Upper lobe of right lung (tissue), 1 donor: Measurements from ENCODE around the gene NTM. TPM values are rescaled to one million over a fixed set of nuclear protein-coding genes. Genes with fewer than 3 reads are reported as not detected.

Source experiments
- ATAC-seq: fragments of 200-7000 bp; cut with Tn5 transposase; one replicate; pipeline ENCODE4 v1.9.1; 2020; ENCODE audit warnings: mild to moderate bottlenecking, moderate library complexity
- DNase-seq: peaks from one replicate; pipeline ENCODE4 v3.0.0-alpha.2; 2020
- H3K27ac ChIP-seq: fragments of 200-600 bp; one replicate; pipeline ENCODE4 v1.8.0; 2022
- H3K27me3 ChIP-seq: fragments of 200-600 bp; one replicate; pipeline ENCODE4 v1.8.0; 2022; ENCODE audit warnings: mild to moderate bottlenecking
- H3K36me3 ChIP-seq: fragments of 200-600 bp; one replicate; pipeline ENCODE4 v1.8.0; 2022
- H3K4me1 ChIP-seq: fragments of 200-600 bp; one replicate; pipeline ENCODE4 v1.8.0; 2022
- H3K4me3 ChIP-seq: fragments of 200-600 bp; one replicate; pipeline ENCODE4 v1.8.0; 2022; ENCODE audit warnings: mild to moderate bottlenecking
- H3K9me3 ChIP-seq: fragments of 200-600 bp; one replicate; pipeline ENCODE4 v1.8.0; 2022
- CTCF ChIP-seq: fragments of 200-600 bp; IDR thresholded peaks from one replicate; pipeline ENCODE4 v1.8.0; 2022; ENCODE audit warnings: antibody characterized with exemption
- intact Hi-C: fragments of 100-400 bp; cut with DNase I; formaldehyde crosslinking; loops from one replicate; pipeline ENCODE4 v1.11.0; 2022
- total RNA-seq: library from RNA; stranded (reverse); fragmentation: NEBNext Ultra II Directional; extraction: Animal tissue kit (Norgen Biotek cat#: 25700); gene quantifications from one replicate; pipeline ENCODE4 v1.2.1, GENCODE V29; 2021
- donor health status: DM: no; HTN: yes; CAD: no; lungs with severe emphysema.

The NTM gene
- total RNA-seq, 1 donor from 2014 or later: 3.7 TPM

- Histone ChIP-seq H3K4me1 (no peaks in the 10 kb centered on the region), H3K4me3 (no peak overlapping the region), H3K27me3 (no peaks in the 10 kb centered on the region), H3K9me3 (no peaks in the 10 kb centered on the region), H3K36me3 (no peaks in the 10 kb centered on the region), H3K27ac (no peak overlapping the region)
- no peak for DNase-seq
- no peak for ATAC-seq
- intact Hi-C loops: no loop called here
- no peak for TF ChIP-seq CTCF
Measured at GRCh38 chr11:132237781-132238180, 867.4 kb downstream of the NTM start.

- Histone ChIP-seq H3K27me3 (no peaks in the 10 kb centered on the region), H3K4me1 (no peaks in the 10 kb centered on the region), H3K9me3 (no peaks in the 10 kb centered on the region), H3K27ac (no peak overlapping the region), H3K36me3 (no peaks in the 10 kb centered on the region), H3K4me3 (no peak overlapping the region)
- TF ChIP-seq CTCF: no peak
- no peak for ATAC-seq
- intact Hi-C loops: no loop called here
- no peak for DNase-seq
Measured at GRCh38 chr11:132238331-132238866, 868.0 kb downstream of the NTM start.

GRCh38 chr11:132240374-132240773 is 870.0 kb downstream of the NTM start:
- ATAC-seq (no peak), DNase-seq (no peak)
- Histone ChIP-seq H3K9me3 (no peaks in the 10 kb centered on the region), H3K27me3 (no peaks in the 10 kb centered on the region), H3K4me1 (no peaks in the 10 kb centered on the region), H3K27ac (no peak overlapping the region), H3K4me3 (no peak overlapping the region), H3K36me3 (no peaks in the 10 kb centered on the region)
- intact Hi-C loops: no loop called here
- TF ChIP-seq CTCF: no peak

GRCh38 chr11:132242632-132243031 is 872.2 kb downstream of the NTM start:
- intact Hi-C loops: no loop called here
- DNase-seq (no peak), ATAC-seq (no peak)
- Histone ChIP-seq H3K27ac (no peak overlapping the region), H3K27me3 (no peaks in the 10 kb centered on the region), H3K36me3 (no peaks in the 10 kb centered on the region), H3K9me3 (no peaks in the 10 kb centered on the region), H3K4me3 (no peak overlapping the region), H3K4me1 (no peaks in the 10 kb centered on the region)
- no peak for TF ChIP-seq CTCF

GRCh38 chr11:132244846-132245245 is 874.4 kb downstream of the NTM start:
- Histone ChIP-seq H3K4me3 (no peak overlapping the region), H3K4me1 (no peaks in the 10 kb centered on the region)

More at GRCh38 chr11:132244846-132245245, 874.4 kb downstream of the NTM start:
- H3K27me3 ChIP-seq: no peaks in the 10 kb centered on the region
- no peak overlapping the region for H3K27ac ChIP-seq
- ATAC-seq: no peak
- no peak for TF ChIP-seq CTCF
- H3K36me3 ChIP-seq: no peaks in the 10 kb centered on the region
- H3K9me3 ChIP-seq: no peaks in the 10 kb centered on the region
- DNase-seq: no peak
- intact Hi-C loops: no loop called here
